SK-N-SH (cell line): Measurements from ENCODE around the gene BLID. TPM values are rescaled to one million over a fixed set of nuclear protein-coding genes. Genes with fewer than 3 reads are reported as not detected.

ENCODE experiments used
- CTCF ChIA-PET: fragments of 300-600, 350-600 bp; formaldehyde crosslinking; extraction: SDS; loops from one replicate; lab custom pipeline; 2021; lab: Yijun Ruan, JAX
- POLR2A ChIA-PET: fragments of 350-600 bp; sonication (Branson Sonifier 250); formaldehyde crosslinking; extraction: SDS; loops from one replicate; lab custom pipeline; 2020; ENCODE audit warnings: antibody characterized with exemption, inconsistent platforms; lab: Yijun Ruan, JAX
- DNase-seq: peaks from one replicate; pipeline ENCODE4 v3.0.0; 2012
- H2AFZ ChIP-seq: fragments of 200-600 bp; sonication (generic); 2 replicates; pipeline ENCODE4 v1.8.1; 2016; ENCODE audit warnings: antibody characterized with exemption, mild to moderate bottlenecking, low read depth
- H3F3A ChIP-seq: fragments of 200-600 bp; sonication (generic); replicated peaks from 2 replicates; pipeline ENCODE3; 2016; ENCODE audit warnings: antibody characterized with exemption, mild to moderate bottlenecking; ENCODE audit not compliant: insufficient read depth
- H3K27ac ChIP-seq, 2 experiments: fragments of 200-500 bp in 1 of 2; fragments of 200-600 bp in 1 of 2; sonication (Bioruptor generic) in 1 of 2; sonication (generic), shearing (Covaris generic) in 1 of 2; 2 replicates each; pipeline versions ENCODE4 v1.5.1 to v1.6.1; 2014 to 2016; ENCODE audit warnings: low read depth in 2 of 2, inconsistent platforms in 1 of 2, low read length in 1 of 2, mild to moderate bottlenecking in 1 of 2, mixed read lengths in 1 of 2
- H3K27me3 ChIP-seq: fragments of 200-600 bp; sonication (generic), shearing (Covaris generic); 2 replicates; pipeline ENCODE4 v1.6.1; 2016; ENCODE audit warnings: mixed run types; ENCODE audit not compliant: insufficient read depth
- H3K36me3 ChIP-seq, 2 experiments: fragments of 200-500 bp in 1 of 2; fragments of 200-600 bp in 1 of 2; sonication (Bioruptor generic) in 1 of 2; sonication (generic) in 1 of 2; replicated peaks in 1 of 2; 2 replicates each; pipeline versions ENCODE3 to v1.5.1; 2014 to 2016; ENCODE audit warnings: low read length in 1 of 2, mild to moderate bottlenecking in 1 of 2; ENCODE audit not compliant: insufficient read depth in 2 of 2, control insufficient read depth in 1 of 2
- H3K4me1 ChIP-seq, 2 experiments: fragments of 200-500 bp in 1 of 2; fragments of 200-600 bp in 1 of 2; sonication (Bioruptor generic) in 1 of 2; sonication (generic), shearing (Covaris generic) in 1 of 2; 2 replicates each; pipeline versions ENCODE4 v1.5.1 to v1.6.1; 2014 to 2016; ENCODE audit warnings: low read depth in 1 of 2, low read length in 1 of 2, mixed run types in 1 of 2; ENCODE audit not compliant: insufficient read depth in 2 of 2, control insufficient read depth in 1 of 2
- H3K4me2 ChIP-seq: fragments of 200-600 bp; sonication (generic), shearing (Covaris generic); 2 replicates; pipeline ENCODE4 v1.6.1; 2017; ENCODE audit warnings: mixed run types
- H3K4me3 ChIP-seq, 2 experiments: fragments of 200-500 bp in 1 of 2; fragments of 200-600 bp in 1 of 2; sonication (Bioruptor generic) in 1 of 2; sonication (generic), shearing (Covaris generic) in 1 of 2; 2 replicates each; pipeline versions ENCODE4 v1.5.1 to v1.8.1; 2014 to 2016; ENCODE audit warnings: low read depth in 2 of 2, inconsistent platforms in 1 of 2, low read length in 1 of 2, mild to moderate bottlenecking in 1 of 2, mixed read lengths in 1 of 2, moderate library complexity in 1 of 2
- H3K79me2 ChIP-seq: fragments of 200-600 bp; sonication (generic); 2 replicates; pipeline ENCODE4 v1.8.1; 2017; ENCODE audit warnings: mild to moderate bottlenecking; ENCODE audit not compliant: insufficient read depth
- H3K9ac ChIP-seq: fragments of 200-600 bp; sonication (generic); 2 replicates; pipeline ENCODE4 v1.6.1; 2017; ENCODE audit warnings: mixed run types
- H3K9me2 ChIP-seq: fragments of 200-600 bp; sonication (generic); 2 replicates; pipeline ENCODE4 v1.6.1; 2017; ENCODE audit warnings: mixed run types
- H3K9me3 ChIP-seq: fragments of 200-600 bp; sonication (generic); 2 replicates; pipeline ENCODE4 v1.6.1; 2017; ENCODE audit warnings: mixed run types, mild to moderate bottlenecking, moderate library complexity
- H4K20me1 ChIP-seq: fragments of 200-600 bp; sonication (generic); 2 replicates; pipeline ENCODE4 v1.6.1; 2017; ENCODE audit warnings: mild to moderate bottlenecking, mixed run types; ENCODE audit not compliant: insufficient read depth
- CTCF ChIP-seq: fragments of 200-600 bp; sonication (generic); IDR thresholded peaks from 2 replicates; pipeline ENCODE4 v1.6.1; 2017; ENCODE audit warnings: antibody characterized with exemption, mild to moderate bottlenecking, moderate library complexity
- EZH2phosphoT487 ChIP-seq: fragments of 200-600 bp; sonication (generic); IDR thresholded peaks from 2 replicates; pipeline ENCODE4 v1.6.1; 2017; ENCODE audit warnings: low read depth, mixed run types, mild to moderate bottlenecking, antibody characterized with exemption, moderate library complexity, borderline replicate concordance
- FOSL2 ChIP-seq: IDR thresholded peaks from 2 replicates; pipeline ENCODE4 v1.4.0; 2012; ENCODE audit warnings: low read depth, mild to moderate bottlenecking, moderate library complexity, borderline replicate concordance
- FOXJ3 ChIP-seq: sonication (generic); formaldehyde crosslinking; IDR thresholded peaks from 2 replicates; pipeline ENCODE4 v1.5.1; 2020; ENCODE audit warnings: mild to moderate bottlenecking, missing genetic modification reagents
- GATA2 ChIP-seq: sonication (generic); formaldehyde crosslinking; IDR thresholded peaks from 2 replicates; pipeline ENCODE4 v1.5.0; 2020; ENCODE audit warnings: mild to moderate bottlenecking, missing genetic modification reagents
- JUND ChIP-seq: IDR thresholded peaks from 2 replicates; pipeline ENCODE4 v1.4.0; 2012
- MAX ChIP-seq: IDR thresholded peaks from 2 replicates; pipeline ENCODE4 v1.4.0; 2012; ENCODE audit warnings: low read depth
- NRF1 ChIP-seq: IDR thresholded peaks from 2 replicates; pipeline ENCODE4 v1.6.1; 2012; ENCODE audit warnings: low read depth, mild to moderate bottlenecking, low read length
- PBX3 ChIP-seq: IDR thresholded peaks from 2 replicates; pipeline ENCODE4; 2012
- POLR2AphosphoS5 ChIP-seq: IDR thresholded peaks from 2 replicates; pipeline ENCODE4 v1.6.1; 2012; ENCODE audit warnings: low read depth, low read length
- REST ChIP-seq: IDR thresholded peaks from 2 replicates; pipeline ENCODE4 v1.6.1; 2012; ENCODE audit warnings: mild to moderate bottlenecking, low read depth, low read length, moderate library complexity
- RFX5 ChIP-seq: IDR thresholded peaks from 2 replicates; pipeline ENCODE4 v1.6.1; 2012; ENCODE audit warnings: mild to moderate bottlenecking, improper control_type of control experiment, low read length
- RXRA ChIP-seq: IDR thresholded peaks from 2 replicates; pipeline ENCODE4 v1.4.0; 2012; ENCODE audit warnings: low read depth, mild to moderate bottlenecking, borderline replicate concordance
- SMC3 ChIP-seq: IDR thresholded peaks from 2 replicates; pipeline ENCODE4 v1.6.1; 2012; ENCODE audit warnings: low read depth, low read length, improper control_type of control experiment
- TAF1 ChIP-seq: IDR thresholded peaks from 2 replicates; pipeline ENCODE4 v1.6.1; 2012; ENCODE audit warnings: low read depth, mild to moderate bottlenecking, low read length, moderate library complexity, borderline replicate concordance
- TEAD4 ChIP-seq: IDR thresholded peaks from 2 replicates; pipeline ENCODE4 v1.4.0; 2012; ENCODE audit warnings: mild to moderate bottlenecking, borderline replicate concordance; ENCODE audit not compliant: insufficient read depth
- YY1 ChIP-seq: IDR thresholded peaks from 2 replicates; pipeline ENCODE4 v1.4.0; 2012; ENCODE audit warnings: low read depth, mild to moderate bottlenecking
- WGBS: methylation state at CpG from one replicate; pipeline ENCODE4 v1.1.6; 2017; ENCODE audit warnings: low lambda C conversion rate; 5-methylcytosine and 5-hydroxymethylcytosine counted together
- polyA plus RNA-seq, 3 experiments: library from polyadenylated mRNA; depleted of rRNA; stranded (reverse); fragments of >200 nt; gene quantifications; 2 replicates each; pipeline ENCODE4 v1.2.3, GENCODE V29; 2012
- TF ChIP-seq, protein P1 (sequence below): fragments of 150-350 bp; IDR thresholded peaks from 2 replicates; pipeline ENCODE4 v1.6.1; 2016; ENCODE audit warnings: mild to moderate bottlenecking, low read depth, low read length
- TF ChIP-seq, protein P2 (sequence below): IDR thresholded peaks from 2 replicates; pipeline ENCODE4 v1.4.0; 2012; ENCODE audit warnings: low read depth, borderline replicate concordance

Gene BLID
- polyA plus RNA-seq, 1 of the 3 experiments (the other 2 are of a cell fraction), result not detected

DNA sequence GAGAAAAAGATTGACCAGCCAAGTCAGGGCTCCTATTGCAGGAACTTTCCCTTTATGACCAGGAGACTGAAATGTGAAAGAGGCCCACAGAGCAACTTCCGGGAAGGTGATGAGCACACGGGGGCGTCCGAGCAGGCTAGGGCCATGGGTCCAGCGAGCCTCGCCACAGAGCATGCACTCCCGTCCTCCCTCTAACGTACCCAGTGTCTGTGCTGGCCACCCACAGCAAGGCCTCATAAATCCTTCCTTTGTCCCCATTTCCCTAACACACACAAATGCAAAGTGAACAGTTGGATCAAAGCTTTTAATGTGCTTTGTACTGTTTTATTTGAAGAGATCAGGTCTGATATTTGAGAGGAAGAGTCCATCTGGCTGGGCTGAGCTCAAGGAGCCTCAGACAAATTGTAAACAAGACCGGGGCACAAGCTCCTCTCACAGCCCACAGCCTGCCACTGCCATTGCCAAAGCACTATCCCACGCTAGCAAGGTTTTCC is 44.3 kb downstream of the BLID start:
- no peaks in the 10 kb centered on the region for H3K9me3 ChIP-seq
- CTCF ChIA-PET, result no interaction called here
- POLR2A ChIA-PET, result no interaction called here
- H3K27ac ChIP-seq, result peak overlapping the region; percentile 53 to 74
- H3K4me3 ChIP-seq, result no peak overlapping the region
- H3K4me2 ChIP-seq, result no peak overlapping the region
- H3K36me3 ChIP-seq, result peaks cover 0 to 20% of the 10 kb centered on the region in 2 experiments
- no peak for DNase-seq
- H3K4me1 ChIP-seq, result peaks cover 33 to 38% of the 10 kb centered on the region in 2 experiments
- no peak overlapping the region for H3K9ac ChIP-seq
- no peaks in the 10 kb centered on the region for H3K27me3 ChIP-seq
- H3K9me2 ChIP-seq, result no peaks in the 10 kb centered on the region
- 73% methylated on average over 4 of the region's 10 CpGs for WGBS
- TF ChIP-seq TEAD4 (no peak), JUND (no peak), GATA2 (CRISPR knock-in tag) (no peak), POLR2AphosphoS5 (no peak), EZH2phosphoT487 (no peak), RXRA (no peak), REST (no peak), CTCF (no peak), RFX5 (no peak), FOSL2 (no peak), YY1 (no peak), SMC3 (no peak), TAF1 (no peak), NRF1 (no peak), MAX (no peak), PBX3 (no peak), FOXJ3 (no peak)
- TF ChIP-seq, protein P1, sequence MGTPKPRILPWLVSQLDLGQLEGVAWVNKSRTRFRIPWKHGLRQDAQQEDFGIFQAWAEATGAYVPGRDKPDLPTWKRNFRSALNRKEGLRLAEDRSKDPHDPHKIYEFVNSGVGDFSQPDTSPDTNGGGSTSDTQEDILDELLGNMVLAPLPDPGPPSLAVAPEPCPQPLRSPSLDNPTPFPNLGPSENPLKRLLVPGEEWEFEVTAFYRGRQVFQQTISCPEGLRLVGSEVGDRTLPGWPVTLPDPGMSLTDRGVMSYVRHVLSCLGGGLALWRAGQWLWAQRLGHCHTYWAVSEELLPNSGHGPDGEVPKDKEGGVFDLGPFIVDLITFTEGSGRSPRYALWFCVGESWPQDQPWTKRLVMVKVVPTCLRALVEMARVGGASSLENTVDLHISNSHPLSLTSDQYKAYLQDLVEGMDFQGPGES, result no peak
- TF ChIP-seq, protein P2, sequence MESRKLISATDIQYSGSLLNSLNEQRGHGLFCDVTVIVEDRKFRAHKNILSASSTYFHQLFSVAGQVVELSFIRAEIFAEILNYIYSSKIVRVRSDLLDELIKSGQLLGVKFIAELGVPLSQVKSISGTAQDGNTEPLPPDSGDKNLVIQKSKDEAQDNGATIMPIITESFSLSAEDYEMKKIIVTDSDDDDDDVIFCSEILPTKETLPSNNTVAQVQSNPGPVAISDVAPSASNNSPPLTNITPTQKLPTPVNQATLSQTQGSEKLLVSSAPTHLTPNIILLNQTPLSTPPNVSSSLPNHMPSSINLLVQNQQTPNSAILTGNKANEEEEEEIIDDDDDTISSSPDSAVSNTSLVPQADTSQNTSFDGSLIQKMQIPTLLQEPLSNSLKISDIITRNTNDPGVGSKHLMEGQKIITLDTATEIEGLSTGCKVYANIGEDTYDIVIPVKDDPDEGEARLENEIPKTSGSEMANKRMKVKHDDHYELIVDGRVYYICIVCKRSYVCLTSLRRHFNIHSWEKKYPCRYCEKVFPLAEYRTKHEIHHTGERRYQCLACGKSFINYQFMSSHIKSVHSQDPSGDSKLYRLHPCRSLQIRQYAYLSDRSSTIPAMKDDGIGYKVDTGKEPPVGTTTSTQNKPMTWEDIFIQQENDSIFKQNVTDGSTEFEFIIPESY, result no peak
- H2AFZ ChIP-seq, result no peak overlapping the region
- H3K79me2 ChIP-seq, result no peaks in the 10 kb centered on the region; the same call in 1 of the 2 replicates
- H4K20me1 ChIP-seq, result no peaks in the 10 kb centered on the region
- H3F3A ChIP-seq, result peaks cover 30% of the 10 kb centered on the region
